ENCODE data around the gene AHCYL2. TPM values are rescaled to one million over a fixed set of nuclear protein-coding genes. Genes with fewer than 3 reads are reported as not detected.
A peak's percentile ranks its signal among the peaks of the same experiment; 100 is the strongest.
"Not testable (repeated sequence)": the region's sequence is repeated elsewhere in the genome, so short reads cannot be mapped to it uniquely, and the experiment has no call there.

The AHCYL2 gene
- polyA plus RNA-seq, 1 donor from 2014 or later, result 5.5 TPM

- H3K4me1 Mint-ChIP-seq, H3K9me3 Mint-ChIP-seq, H3K27ac Mint-ChIP-seq, H3K36me3 Mint-ChIP-seq, H3K4me3 Mint-ChIP-seq, H3K27me3 Mint-ChIP-seq: not testable (repeated sequence)
Measured at GRCh38 chr7:129216821-129217416, 7.9 kb upstream of the AHCYL2 start.

GRCh38 chr7:129218514-129219062, 6.2 kb upstream of the AHCYL2 start:
- Mint-ChIP-seq H3K4me1 (peaks cover 9 to 11% (median 10%) of the 10 kb centered on the region in 3 donors), H3K9me3 (no peaks in the 10 kb centered on the region), H3K36me3 (no peaks in the 10 kb centered on the region), H3K27me3 (no peaks in the 10 kb centered on the region), H3K4me3 (peak overlapping the region in 3 of 4 donors; percentile 6 to 48 (median 31)), H3K27ac (peak overlapping the region in 1 of 3 donors; percentile 36)

GRCh38 chr7:129219166-129219565, 5.7 kb upstream of the AHCYL2 start:
- not testable (repeated sequence) for H3K9me3 Mint-ChIP-seq, H3K4me3 Mint-ChIP-seq, H3K27ac Mint-ChIP-seq, H3K27me3 Mint-ChIP-seq, H3K36me3 Mint-ChIP-seq
- H3K4me1 Mint-ChIP-seq, result peaks cover 11 to 12% (median 11%) of the 10 kb centered on the region in 3 donors

GRCh38 chr7:129222064-129222463, 2.8 kb upstream of the AHCYL2 start:
- Mint-ChIP-seq H3K9me3 (no peaks in the 10 kb centered on the region), H3K27me3 (no peaks in the 10 kb centered on the region), H3K27ac (peak overlapping the region; percentile 48 to 71 (median 69)), H3K4me3 (peak overlapping the region; percentile 8 to 88 (median 74)), H3K4me1 (peaks cover 23 to 29% (median 24%) of the 10 kb centered on the region in 3 donors), H3K36me3 (no peaks in the 10 kb centered on the region)

GRCh38 chr7:129225206-129225930, 538 bp downstream of the AHCYL2 start:
- no peaks in the 10 kb centered on the region for H3K9me3 Mint-ChIP-seq
- H3K4me1 Mint-ChIP-seq, result peaks cover 28 to 38% (median 29%) of the 10 kb centered on the region in 3 donors
- H3K4me3 Mint-ChIP-seq, result peak overlapping the region; percentile 87 to 98 (median 97)
- H3K27ac Mint-ChIP-seq, result peak overlapping the region; percentile 88 to 92 (median 90)
- H3K27me3 Mint-ChIP-seq, result no peaks in the 10 kb centered on the region
- H3K36me3 Mint-ChIP-seq, result no peaks in the 10 kb centered on the region

- H3K4me1 Mint-ChIP-seq, result peaks cover 28 to 38% (median 29%) of the 10 kb centered on the region in 3 donors
- H3K36me3 Mint-ChIP-seq, result peaks cover 1% of the 10 kb centered on the region
- peak overlapping the region; percentile 87 to 98 (median 96) for H3K4me3 Mint-ChIP-seq
- H3K27me3 Mint-ChIP-seq, result no peaks in the 10 kb centered on the region
- peak overlapping the region; percentile 88 to 90 (median 90) for H3K27ac Mint-ChIP-seq
- no peaks in the 10 kb centered on the region for H3K9me3 Mint-ChIP-seq
Measured at GRCh38 chr7:129225931-129226572, 1.2 kb downstream of the AHCYL2 start.

- Mint-ChIP-seq H3K27ac (no peak overlapping the region), H3K36me3 (peaks cover 1% of the 10 kb centered on the region), H3K9me3 (no peaks in the 10 kb centered on the region), H3K4me3 (peak overlapping the region in 1 of 4 donors; percentile 80), H3K4me1 (peaks cover 21 to 33% (median 22%) of the 10 kb centered on the region in 3 donors), H3K27me3 (no peaks in the 10 kb centered on the region)
Measured at GRCh38 chr7:129227646-129228578, 3.1 kb downstream of the AHCYL2 start.

GRCh38 chr7:129228633-129229032, 3.8 kb downstream of the AHCYL2 start:
- Mint-ChIP-seq H3K27ac (no peak overlapping the region), H3K4me3 (no peak overlapping the region), H3K9me3 (no peaks in the 10 kb centered on the region), H3K36me3 (peaks cover 1% of the 10 kb centered on the region), H3K27me3 (no peaks in the 10 kb centered on the region), H3K4me1 (peaks cover 18 to 29% (median 21%) of the 10 kb centered on the region in 3 donors)

- peak overlapping the region in 1 of 4 donors; percentile 29 for H3K4me3 Mint-ChIP-seq
- H3K27me3 Mint-ChIP-seq, result no peaks in the 10 kb centered on the region
- peaks cover 8 to 16% (median 14%) of the 10 kb centered on the region in 3 donors for H3K4me1 Mint-ChIP-seq
- H3K36me3 Mint-ChIP-seq, result peaks cover 4% of the 10 kb centered on the region
- no peaks in the 10 kb centered on the region for H3K9me3 Mint-ChIP-seq
- peak overlapping the region in 1 of 3 donors; percentile 27 for H3K27ac Mint-ChIP-seq
Measured at GRCh38 chr7:129231666-129232065, 6.8 kb downstream of the AHCYL2 start.

- peaks cover 4% of the 10 kb centered on the region for H3K36me3 Mint-ChIP-seq
- H3K27ac Mint-ChIP-seq, result peak overlapping the region in 1 of 3 donors; percentile 76
Measured at GRCh38 chr7:129238546-129238945, 13.7 kb downstream of the AHCYL2 start.

GRCh38 chr7:129240119-129240820, 15.4 kb downstream of the AHCYL2 start:
- Mint-ChIP-seq H3K4me1 (peaks cover 5 to 15% (median 7%) of the 10 kb centered on the region in 3 donors), H3K36me3 (peaks cover 10% of the 10 kb centered on the region), H3K4me3 (no peak overlapping the region), H3K27me3 (no peaks in the 10 kb centered on the region), H3K27ac (peak overlapping the region in 1 of 3 donors; percentile 20), H3K9me3 (peaks cover 0 to 7% (median 0%) of the 10 kb centered on the region in 3 donors)

More at GRCh38 chr7:129238546-129238945, 13.7 kb downstream of the AHCYL2 start:
- Mint-ChIP-seq H3K4me1 (peaks cover 12 to 15% (median 14%) of the 10 kb centered on the region in 3 donors), H3K27me3 (no peaks in the 10 kb centered on the region), H3K4me3 (no peak overlapping the region), H3K9me3 (no peaks in the 10 kb centered on the region)

- H3K9me3 Mint-ChIP-seq, result peaks cover 0 to 7% (median 0%) of the 10 kb centered on the region in 3 donors
- H3K27me3 Mint-ChIP-seq, result no peaks in the 10 kb centered on the region
- H3K27ac Mint-ChIP-seq, result no peak overlapping the region
- H3K4me3 Mint-ChIP-seq, result no peak overlapping the region
- peaks cover 12% of the 10 kb centered on the region for H3K36me3 Mint-ChIP-seq
- peaks cover 3 to 8% (median 7%) of the 10 kb centered on the region in 3 donors for H3K4me1 Mint-ChIP-seq
Measured at GRCh38 chr7:129244220-129244619, 19.4 kb downstream of the AHCYL2 start.

GRCh38 chr7:129245533-129245932, 20.7 kb downstream of the AHCYL2 start:
- Mint-ChIP-seq H3K27ac (no peak overlapping the region), H3K27me3 (no peaks in the 10 kb centered on the region), H3K36me3 (peaks cover 12% of the 10 kb centered on the region), H3K4me1 (peaks cover 2 to 9% (median 3%) of the 10 kb centered on the region in 3 donors), H3K9me3 (peaks cover 0 to 7% (median 0%) of the 10 kb centered on the region in 3 donors), H3K4me3 (no peak overlapping the region)
